Measurements from ENCODE around the gene PRDM13.
"Not testable (repeated sequence)": the region's sequence is repeated elsewhere in the genome, so short reads cannot be mapped to it uniquely, and the experiment has no call there.

The PRDM13 gene

DNA sequence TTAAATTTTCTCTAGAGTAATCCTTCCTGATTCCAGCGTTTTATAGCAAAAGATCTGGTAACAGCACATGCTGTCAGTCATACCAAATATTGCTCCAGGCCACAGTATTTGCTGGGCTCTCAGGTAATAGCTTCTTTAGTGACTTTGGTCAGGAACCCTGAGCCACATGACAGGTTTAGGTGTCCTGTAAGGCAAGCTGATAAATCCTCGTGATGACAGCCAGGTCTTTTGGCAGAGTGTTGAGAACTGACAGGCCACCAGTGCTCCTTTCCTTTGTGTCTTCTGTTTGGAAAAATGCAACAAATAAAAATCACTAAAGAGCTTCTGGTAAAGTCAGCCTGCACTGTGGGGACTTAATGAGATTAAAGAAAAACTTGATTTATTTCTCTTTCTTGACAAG, 34.6 kb downstream of the PRDM13 start:
- no peak for DNase-seq

GRCh38 chr6:99645986-99646385, 39.4 kb downstream of the PRDM13 start:
- no peak for DNase-seq

DNA sequence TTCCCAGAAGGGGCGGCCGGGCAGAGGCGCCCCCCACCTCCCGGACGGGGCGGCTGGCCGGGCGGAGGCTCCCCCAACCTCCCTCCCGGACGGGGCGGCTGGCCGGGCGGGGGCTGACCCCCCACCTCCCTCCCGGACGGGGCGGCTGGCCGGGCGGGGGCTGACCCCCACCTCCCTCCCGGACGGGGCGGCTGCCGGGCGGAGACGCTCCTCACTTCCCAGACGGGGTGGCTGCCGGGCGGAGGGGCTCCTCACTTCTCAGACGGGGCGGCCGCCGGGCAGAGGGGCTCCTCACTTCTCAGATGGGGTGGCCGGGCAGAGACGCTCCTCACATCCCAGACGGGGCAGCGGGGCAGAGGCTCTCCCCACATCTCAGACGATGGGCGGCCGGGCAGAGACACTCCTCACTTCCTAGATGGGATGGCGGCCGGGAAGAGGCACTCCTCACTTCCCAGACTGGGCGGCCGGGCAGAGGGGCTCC, 43.5 kb downstream of the PRDM13 start:
- DNase-seq: not testable (repeated sequence)

GRCh38 chr6:99660206-99660605, 53.6 kb downstream of the PRDM13 start:
- no peak for DNase-seq

DNA sequence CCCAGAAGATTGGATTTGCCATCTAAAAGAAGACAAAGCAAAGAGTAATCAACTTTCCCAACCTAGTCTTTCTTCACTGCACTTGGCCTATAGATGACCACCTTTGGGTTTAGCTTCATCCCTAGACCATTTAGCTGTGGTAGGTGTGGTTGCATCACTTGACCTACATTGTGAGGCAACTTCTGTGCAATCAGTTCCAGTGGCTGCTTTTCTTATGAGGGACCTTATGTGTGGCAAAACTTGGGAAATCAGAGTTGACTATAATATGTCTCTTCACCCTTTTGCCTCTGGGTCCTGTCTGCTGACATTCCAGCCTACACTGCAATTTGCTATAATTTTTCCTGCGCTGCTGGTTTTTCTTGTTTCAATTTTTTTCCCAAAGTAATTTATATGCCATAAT, 55.2 kb downstream of the PRDM13 start:
- DNase-seq: no peak

DNA sequence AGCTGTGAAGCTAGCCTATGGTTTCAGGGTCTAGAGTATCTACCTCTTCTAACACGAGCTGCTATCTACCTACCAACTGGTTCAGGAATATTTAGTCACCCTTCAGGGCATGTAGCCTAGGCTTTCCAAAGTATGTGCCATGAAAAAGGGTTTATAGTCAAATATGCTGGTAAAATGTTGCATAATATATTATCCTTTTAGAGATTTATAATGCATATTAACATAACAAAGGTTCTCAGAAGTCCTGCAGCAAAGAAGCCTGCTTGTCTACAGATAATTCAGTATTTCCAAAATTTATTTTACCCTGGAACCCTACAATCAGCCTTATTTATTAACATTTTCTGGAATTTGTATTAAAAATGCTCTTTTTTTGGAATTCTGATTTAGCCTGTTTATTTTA, 56.0 kb downstream of the PRDM13 start:
- no peak for DNase-seq
